T-cell (primary cell): ENCODE measurements around the gene SFSWAP. TPM values are rescaled to one million over a fixed set of nuclear protein-coding genes. Genes with fewer than 3 reads are reported as not detected.

Experiments used
- ATAC-seq, 4 experiments: fragments of 200-7000 bp in 3 of 4; fragments of 150-1000 bp in 1 of 4; cut with Tn5 transposase; replicated peaks in 1 of 4; 1 replicate in 3 of 4; 2 replicates in 1 of 4; pipeline ENCODE4 v1.10.0; 2021; ENCODE audit warnings: moderate library complexity in 3 of 4, mild to moderate bottlenecking in 2 of 4, moderate number of reproducible peaks in 1 of 4
- CTCF ChIA-PET, 2 donors: fragments of 300-600 bp; sonication (Branson Sonifier 250); formaldehyde crosslinking; loops; one replicate each; lab custom pipeline; 2022; ENCODE audit warnings: antibody characterized with exemption in 2 of 2; lab: Charles Lee
- POLR2A ChIA-PET, 2 donors: fragments of 300-600 bp; sonication (Branson Sonifier 250); formaldehyde crosslinking; loops; one replicate each; lab custom pipeline; 2022; ENCODE audit warnings: antibody characterized with exemption in 2 of 2; lab: Charles Lee
- DNase-seq, 35 experiments: peaks; one replicate each; pipeline versions ENCODE4 v3.0.0 to v3.0.0-alpha.2; 2013 to 2023
- H3K27ac ChIP-seq: one replicate; pipeline ENCODE4 v1.5.1; 2013; ENCODE audit warnings: low read length
- H3K27me3 ChIP-seq, 2 experiments: replicated peaks in 1 of 2; 1 replicate in 1 of 2; 2 replicates in 1 of 2; pipeline versions ENCODE4 v1.6.1 to v1.7.0; 2013; ENCODE audit warnings: low read length in 1 of 2, mixed read lengths in 1 of 2; ENCODE audit not compliant: control insufficient read depth in 2 of 2, insufficient read depth in 2 of 2; ENCODE audit errors: extremely low read depth in 1 of 2
- H3K36me3 ChIP-seq, 2 donors: 1 replicate in 1 of 2; 2 replicates in 1 of 2; pipeline versions ENCODE4 v1.6.1 to v1.7.0; 2013; ENCODE audit warnings: low read length in 1 of 2; ENCODE audit not compliant: control insufficient read depth in 2 of 2, insufficient read depth in 1 of 2; ENCODE audit errors: extremely low read depth in 1 of 2
- H3K4me1 ChIP-seq, 2 experiments: 1 replicate in 1 of 2; 2 replicates in 1 of 2; pipeline versions ENCODE4 v1.6.1 to v1.7.0; 2013; ENCODE audit warnings: low read length in 2 of 2, mixed read lengths in 1 of 2; ENCODE audit not compliant: insufficient read depth in 2 of 2, control insufficient read depth in 1 of 2; ENCODE audit errors: extremely low read depth in 1 of 2
- H3K4me3 ChIP-seq, 2 donors: 1 replicate in 1 of 2; 2 replicates in 1 of 2; pipeline versions ENCODE4 v1.5.1 to v1.7.0; 2013; ENCODE audit warnings: mild to moderate bottlenecking in 2 of 2, low read length in 1 of 2, moderate library complexity in 1 of 2; ENCODE audit not compliant: control insufficient read depth in 1 of 2; ENCODE audit errors: extremely low read depth in 1 of 2
- H3K9me3 ChIP-seq: 2 replicates; pipeline ENCODE4 v1.7.0; 2013
- H3K27ac Mint-ChIP-seq, 2 donors: one replicate each; pipeline ENCODE4 v1.8.0; 2020 to 2021; ENCODE audit warnings: mild to moderate bottlenecking in 2 of 2, mixed read lengths in 2 of 2
- H3K27me3 Mint-ChIP-seq, 2 donors: one replicate each; pipeline ENCODE4 v1.8.0; 2021 to 2022; ENCODE audit warnings: mixed read lengths in 2 of 2
- H3K36me3 Mint-ChIP-seq: one replicate; pipeline ENCODE4 v1.8.0; 2021; ENCODE audit warnings: mixed read lengths
- H3K4me1 Mint-ChIP-seq, 3 donors: one replicate each; pipeline ENCODE4 v1.8.0; 2020 to 2022; ENCODE audit warnings: mixed read lengths in 3 of 3, mild to moderate bottlenecking in 1 of 3
- H3K4me3 Mint-ChIP-seq, 3 donors: one replicate each; pipeline ENCODE4 v1.8.0; 2020 to 2022; ENCODE audit warnings: mild to moderate bottlenecking in 3 of 3, mixed read lengths in 3 of 3, moderate library complexity in 3 of 3
- H3K9me3 Mint-ChIP-seq, 3 donors: one replicate each; pipeline ENCODE4 v1.8.0; 2020 to 2022; ENCODE audit warnings: mixed read lengths in 3 of 3
- WGBS: methylation state at CpG from one replicate; pipeline ENCODE4 v1.1.5; 2013; ENCODE audit warnings: missing lambda C conversion rate; ENCODE audit not compliant: insufficient coverage; 5-methylcytosine and 5-hydroxymethylcytosine counted together
- total RNA-seq, 35 experiments: library from RNA in 6 of 35; stranded (reverse) in 6 of 35; fragments of 120-200 nt in 1 of 35; gene quantifications; one replicate each; pipeline versions ENCODE4 v1.2.1 to v1.2.4 and lab custom pipeline; 2013 to 2026

SFSWAP gene
- total RNA-seq, 5 donors from 2014 or later (not counting 1 experiment from before 2014, with no cell fraction given) = 95.7 to 110 (median 106) TPM

- Mint-ChIP-seq H3K4me1 (peaks cover 0 to 4% (median 0%) of the 10 kb centered on the region in 3 donors), H3K9me3 (no peaks in the 10 kb centered on the region), H3K4me3 (no peak overlapping the region), H3K27ac (no peak overlapping the region), H3K36me3 (peaks cover 65% of the 10 kb centered on the region), H3K27me3 (no peaks in the 10 kb centered on the region)
- no peaks in the 10 kb centered on the region for H3K27me3 ChIP-seq
- ATAC-seq (no peak), DNase-seq (no peak)
- POLR2A ChIA-PET = no interaction called here
- H3K27ac ChIP-seq = no peak overlapping the region
- no peak overlapping the region for H3K4me3 ChIP-seq
- no peaks in the 10 kb centered on the region for H3K9me3 ChIP-seq
- 92% methylated on average over 16 of the region's 19 CpGs for WGBS
- CTCF ChIA-PET = interaction anchor here in 1 of 2 donors (0.5 kb wide), 1 partner anchor 112 kb away, joined by 3 read pairs; no protein-coding TSS in a partner anchor
- peaks cover 37 to 61% of the 10 kb centered on the region in 2 donors for H3K36me3 ChIP-seq
- H3K4me1 ChIP-seq = no peaks in the 10 kb centered on the region
Measured at GRCh38 chr12:131793243-131794022, 82.5 kb downstream of the SFSWAP start.

- Histone ChIP-seq H3K27me3 (no peaks in the 10 kb centered on the region), H3K9me3 (no peaks in the 10 kb centered on the region), H3K27ac (no peak overlapping the region), H3K4me3 (no peak overlapping the region), H3K36me3 (peaks cover 39 to 61% of the 10 kb centered on the region in 2 donors), H3K4me1 (no peaks in the 10 kb centered on the region)
- ChIA-PET CTCF (no interaction called here), POLR2A (no interaction called here)
- Mint-ChIP-seq H3K4me1 (peaks cover 0 to 4% (median 0%) of the 10 kb centered on the region in 3 donors), H3K36me3 (peaks cover 68% of the 10 kb centered on the region), H3K4me3 (no peak overlapping the region), H3K27me3 (no peaks in the 10 kb centered on the region), H3K27ac (no peak overlapping the region), H3K9me3 (no peaks in the 10 kb centered on the region)
- 100% methylated on average over 5 of the region's 7 CpGs for WGBS
- ATAC-seq (no peak), DNase-seq (no peak)
Measured at GRCh38 chr12:131794061-131794460, 83.2 kb downstream of the SFSWAP start.

GRCh38 chr12:131794573-131794972 is 83.7 kb downstream of the SFSWAP start:
- Histone ChIP-seq H3K36me3 (peaks cover 39 to 62% of the 10 kb centered on the region in 2 donors), H3K27me3 (no peaks in the 10 kb centered on the region), H3K4me3 (no peak overlapping the region), H3K9me3 (no peaks in the 10 kb centered on the region), H3K27ac (no peak overlapping the region), H3K4me1 (no peaks in the 10 kb centered on the region)
- ChIA-PET POLR2A (no interaction called here), CTCF (no interaction called here)
- WGBS = over 99% methylated on average over 8 of the region's 10 CpGs
- DNase-seq = no peak
- ATAC-seq = no peak
- H3K4me1 Mint-ChIP-seq = peaks cover 0 to 4% (median 0%) of the 10 kb centered on the region in 3 donors
- H3K27me3 Mint-ChIP-seq = no peaks in the 10 kb centered on the region
- H3K9me3 Mint-ChIP-seq = no peaks in the 10 kb centered on the region
- no peak overlapping the region for H3K4me3 Mint-ChIP-seq
- peaks cover 68% of the 10 kb centered on the region for H3K36me3 Mint-ChIP-seq
- H3K27ac Mint-ChIP-seq = no peak overlapping the region

DNA sequence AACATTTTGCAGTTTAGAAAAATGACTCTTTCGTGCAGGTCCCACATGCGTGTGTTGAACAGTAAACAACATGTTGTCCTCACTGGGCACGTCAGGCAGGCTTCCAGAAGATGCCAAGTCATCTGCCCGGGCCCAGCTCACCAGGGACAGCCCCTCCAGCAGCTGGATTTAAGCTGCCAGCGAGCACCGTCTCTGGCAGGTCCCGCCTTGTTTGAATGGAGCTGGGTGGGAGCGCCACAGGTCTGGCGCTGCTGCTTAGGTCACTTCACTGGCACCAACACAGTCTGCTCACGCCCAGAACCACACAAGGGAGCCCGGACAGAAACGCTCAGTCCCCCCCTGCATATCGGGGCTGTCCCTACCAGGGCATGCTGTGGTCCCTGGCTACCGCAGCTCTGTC is 84.2 kb downstream of the SFSWAP start:
- peaks cover 0 to 4% (median 0%) of the 10 kb centered on the region in 3 donors for H3K4me1 Mint-ChIP-seq
- ChIA-PET POLR2A (no interaction called here), CTCF (no interaction called here)
- no peak overlapping the region for H3K4me3 Mint-ChIP-seq
- Histone ChIP-seq H3K36me3 (peaks cover 34 to 62% of the 10 kb centered on the region in 2 donors), H3K9me3 (no peaks in the 10 kb centered on the region), H3K27me3 (no peaks in the 10 kb centered on the region), H3K4me1 (no peaks in the 10 kb centered on the region), H3K4me3 (no peak overlapping the region), H3K27ac (no peak overlapping the region)
- H3K36me3 Mint-ChIP-seq = peaks cover 68% of the 10 kb centered on the region
- DNase-seq (no peak), ATAC-seq (no peak)
- WGBS = 96% methylated on average over 14 of the region's 14 CpGs
- no peaks in the 10 kb centered on the region for H3K27me3 Mint-ChIP-seq
- no peak overlapping the region for H3K27ac Mint-ChIP-seq
- no peaks in the 10 kb centered on the region for H3K9me3 Mint-ChIP-seq

DNA sequence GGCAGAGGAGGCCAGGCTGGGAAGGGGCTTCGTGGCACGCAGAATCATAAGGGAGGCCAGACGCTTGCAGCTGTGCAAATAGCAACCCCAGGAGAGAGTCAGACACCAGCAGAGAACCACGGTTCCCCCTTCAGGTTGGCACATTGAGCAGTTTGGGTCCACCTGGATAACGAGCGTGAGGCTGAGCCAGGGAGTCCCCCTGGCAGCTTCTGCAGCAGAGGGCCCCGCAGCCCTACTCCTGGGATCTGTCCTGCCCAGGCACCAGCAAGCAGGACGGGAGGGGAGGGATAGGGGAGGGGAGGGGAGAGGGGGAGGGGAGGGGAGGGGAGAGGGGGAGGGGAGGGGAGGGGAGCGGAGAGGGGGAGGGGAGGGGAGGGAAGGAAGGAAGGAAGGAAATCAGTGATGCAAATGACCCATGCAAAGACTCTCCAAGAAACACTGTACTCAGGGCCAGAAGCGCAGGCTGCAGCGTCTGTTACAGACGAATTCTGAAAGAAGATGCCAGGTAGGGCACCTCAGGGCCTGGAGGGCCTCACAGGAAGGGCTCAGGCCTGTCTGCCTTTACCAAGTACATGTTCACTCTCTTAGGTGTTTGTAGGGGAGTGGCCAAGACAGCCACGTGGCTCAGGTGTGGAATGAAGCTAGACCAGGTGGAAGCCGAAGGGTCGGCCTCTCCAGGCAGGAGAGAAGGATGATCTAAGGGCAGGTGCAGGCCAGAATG is 85.0 kb downstream of the SFSWAP start:
- Histone ChIP-seq H3K9me3 (no peaks in the 10 kb centered on the region), H3K36me3 (peaks cover 30 to 63% of the 10 kb centered on the region in 2 donors), H3K27me3 (no peaks in the 10 kb centered on the region), H3K27ac (no peak overlapping the region), H3K4me3 (no peak overlapping the region), H3K4me1 (no peaks in the 10 kb centered on the region)
- ChIA-PET CTCF (no interaction called here), POLR2A (no interaction called here)
- H3K27ac Mint-ChIP-seq = no peak overlapping the region
- H3K4me1 Mint-ChIP-seq = peaks cover 0 to 4% (median 0%) of the 10 kb centered on the region in 3 donors
- DNase-seq = no peak
- ATAC-seq = no peak
- peaks cover 66% of the 10 kb centered on the region for H3K36me3 Mint-ChIP-seq
- H3K27me3 Mint-ChIP-seq = no peaks in the 10 kb centered on the region
- H3K4me3 Mint-ChIP-seq = no peak overlapping the region
- WGBS = 94% methylated on average over 8 of the region's 15 CpGs
- H3K9me3 Mint-ChIP-seq = no peaks in the 10 kb centered on the region

DNA sequence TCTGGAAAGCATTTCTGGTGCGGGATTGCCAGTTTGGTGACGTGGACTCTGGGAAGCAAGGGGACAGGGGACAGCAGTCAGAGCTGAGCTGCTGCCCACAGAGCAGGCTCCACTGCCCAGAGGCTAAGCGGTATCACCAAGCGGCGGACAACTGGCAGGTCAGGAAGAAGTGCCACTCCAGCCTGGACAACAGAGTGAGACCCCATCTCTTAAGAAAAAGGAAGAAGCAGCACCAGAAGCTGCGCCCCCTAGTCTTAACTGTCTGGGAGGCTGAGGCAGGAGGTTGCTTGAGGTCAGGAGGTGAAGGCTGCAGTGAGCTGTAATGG is 85.5 kb downstream of the SFSWAP start:
- Mint-ChIP-seq H3K27ac (no peak overlapping the region), H3K27me3 (no peaks in the 10 kb centered on the region), H3K4me1 (peaks cover 0 to 4% (median 0%) of the 10 kb centered on the region in 3 donors), H3K9me3 (no peaks in the 10 kb centered on the region), H3K4me3 (no peak overlapping the region), H3K36me3 (peaks cover 66% of the 10 kb centered on the region)
- ATAC-seq (no peak), DNase-seq (no peak)
- H3K36me3 ChIP-seq = peaks cover 25 to 60% of the 10 kb centered on the region in 2 donors
- WGBS = 97% methylated on average over 6 of the region's 6 CpGs
- ChIA-PET CTCF (no interaction called here), POLR2A (no interaction called here)
- no peak overlapping the region for H3K27ac ChIP-seq
- no peak overlapping the region for H3K4me3 ChIP-seq
- H3K9me3 ChIP-seq = no peaks in the 10 kb centered on the region
- no peaks in the 10 kb centered on the region for H3K27me3 ChIP-seq
- H3K4me1 ChIP-seq = no peaks in the 10 kb centered on the region
